Measurements from ENCODE around the gene C14orf39.

DNA sequence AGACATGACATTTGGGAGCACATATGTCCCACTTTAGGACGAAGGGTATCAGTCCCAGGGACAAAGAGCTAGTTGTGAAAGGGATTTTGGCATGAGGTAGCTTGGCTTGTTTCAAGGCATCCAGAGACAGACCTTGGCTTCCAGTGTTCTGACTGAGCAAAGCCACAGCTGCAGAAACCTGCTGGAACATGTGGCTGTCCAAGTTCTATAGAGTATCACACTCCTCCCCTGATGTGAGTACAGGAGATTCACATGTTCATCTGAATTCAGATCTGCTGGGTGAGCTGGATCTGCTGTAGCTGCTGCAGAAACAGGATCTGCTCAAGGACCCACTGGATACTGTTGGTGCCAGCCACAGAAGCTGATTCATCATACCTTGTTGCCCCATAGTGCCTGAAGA lies 10.1 kb upstream of the C14orf39 start:
- TF ChIP-seq, protein P1, sequence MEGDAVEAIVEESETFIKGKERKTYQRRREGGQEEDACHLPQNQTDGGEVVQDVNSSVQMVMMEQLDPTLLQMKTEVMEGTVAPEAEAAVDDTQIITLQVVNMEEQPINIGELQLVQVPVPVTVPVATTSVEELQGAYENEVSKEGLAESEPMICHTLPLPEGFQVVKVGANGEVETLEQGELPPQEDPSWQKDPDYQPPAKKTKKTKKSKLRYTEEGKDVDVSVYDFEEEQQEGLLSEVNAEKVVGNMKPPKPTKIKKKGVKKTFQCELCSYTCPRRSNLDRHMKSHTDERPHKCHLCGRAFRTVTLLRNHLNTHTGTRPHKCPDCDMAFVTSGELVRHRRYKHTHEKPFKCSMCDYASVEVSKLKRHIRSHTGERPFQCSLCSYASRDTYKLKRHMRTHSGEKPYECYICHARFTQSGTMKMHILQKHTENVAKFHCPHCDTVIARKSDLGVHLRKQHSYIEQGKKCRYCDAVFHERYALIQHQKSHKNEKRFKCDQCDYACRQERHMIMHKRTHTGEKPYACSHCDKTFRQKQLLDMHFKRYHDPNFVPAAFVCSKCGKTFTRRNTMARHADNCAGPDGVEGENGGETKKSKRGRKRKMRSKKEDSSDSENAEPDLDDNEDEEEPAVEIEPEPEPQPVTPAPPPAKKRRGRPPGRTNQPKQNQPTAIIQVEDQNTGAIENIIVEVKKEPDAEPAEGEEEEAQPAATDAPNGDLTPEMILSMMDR (IDR thresholded peaks at IDR 0.05; ENCODE audit: poor library complexity): no peak
- TF ChIP-seq EZH2phosphoT487 (IDR thresholded peaks at IDR 0.05; ENCODE audit: low read depth, severe bottlenecking, unreplicated experiment) (no peak), EZH2 (IDR thresholded peaks at IDR 0.05; ENCODE audit: borderline replicate concordance) (no peak)
